NCI-H1048 (cell line): ENCODE results near the gene CLIP2.

Experiments used
- DNase-seq: peaks from one replicate; lab custom pipeline; 2025; lab: John Stamatoyannopoulos, UW

The CLIP2 gene

DNA sequence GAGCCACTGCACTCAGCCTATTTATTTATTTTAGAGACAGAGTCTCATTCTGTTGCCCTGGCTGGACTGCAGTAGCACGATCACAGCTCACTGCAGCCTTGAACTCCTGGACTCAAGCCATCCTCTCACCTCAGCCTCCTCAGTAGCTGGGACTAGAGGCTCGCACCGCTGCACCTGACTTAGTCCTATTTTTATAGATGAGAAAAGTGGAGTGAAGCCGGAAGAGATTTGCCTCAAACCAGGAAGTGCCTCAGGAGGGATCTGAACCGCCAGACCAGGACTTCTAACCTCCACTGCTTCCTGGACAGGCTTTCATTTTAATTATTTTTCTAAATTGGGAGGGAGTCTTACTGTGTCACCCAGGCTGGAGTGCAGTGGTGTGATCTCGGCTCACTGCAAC lies 17.5 kb upstream of the CLIP2 start:
- DNase-seq = no peak

DNA sequence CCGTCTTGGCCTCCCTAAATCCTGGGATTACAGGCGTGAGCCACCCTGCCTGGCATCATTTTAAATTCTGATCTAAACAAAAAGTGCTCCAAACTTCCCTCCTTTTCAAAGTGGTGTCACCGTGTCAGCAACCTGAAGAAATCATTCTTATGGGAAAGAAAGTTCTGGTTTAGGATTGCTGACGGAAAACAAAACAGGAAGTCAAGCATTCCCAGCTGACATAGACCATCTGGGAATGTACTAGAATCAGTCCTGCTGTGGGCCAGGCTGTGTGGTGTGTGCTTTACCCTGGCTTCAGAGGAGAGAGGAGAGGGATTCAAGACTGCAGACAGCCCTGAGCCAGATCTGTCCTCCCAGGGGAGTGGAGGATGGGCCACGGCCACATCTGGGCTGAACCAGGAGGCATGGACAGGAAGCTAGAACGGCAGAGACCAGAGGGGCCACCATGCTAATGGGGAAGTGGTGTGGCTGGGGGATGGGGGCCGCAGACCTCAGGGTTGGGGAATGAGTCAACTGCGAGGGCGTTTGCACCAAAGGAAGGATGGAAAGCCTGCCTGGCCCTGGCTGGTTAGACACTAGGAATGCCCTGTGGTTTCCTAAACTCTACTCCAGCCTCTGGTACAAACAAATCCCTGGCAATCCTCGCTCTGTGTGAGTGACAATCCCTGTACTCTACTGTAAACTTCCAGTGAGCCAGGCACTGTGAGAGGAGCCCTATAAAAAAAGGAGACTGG lies 16.7 kb upstream of the CLIP2 start:
- no peak for DNase-seq

DNA sequence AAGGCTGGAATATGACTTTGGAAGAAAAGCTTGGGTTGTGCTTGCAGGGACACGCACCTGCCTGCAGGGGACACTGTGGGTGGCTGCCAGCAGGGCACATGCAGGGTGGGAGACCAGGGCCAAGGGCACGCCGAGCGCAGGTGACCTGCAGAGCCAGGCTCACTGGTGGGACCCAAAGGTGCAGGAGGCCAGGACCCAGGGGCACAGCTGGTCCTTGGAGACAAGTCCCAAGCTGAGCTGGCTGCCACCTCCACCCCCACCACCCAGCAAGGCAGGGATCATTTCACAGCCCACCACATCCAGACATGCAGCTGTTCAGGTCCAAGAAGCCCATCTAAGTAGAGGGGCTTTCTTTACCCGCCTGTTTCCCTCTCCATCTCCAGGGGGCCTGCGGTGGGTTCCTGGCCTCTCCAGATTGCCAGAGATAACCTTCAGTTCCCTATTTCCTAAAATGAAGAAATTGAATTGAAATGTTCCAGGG lies 13.8 kb upstream of the CLIP2 start:
- no peak for DNase-seq

DNA sequence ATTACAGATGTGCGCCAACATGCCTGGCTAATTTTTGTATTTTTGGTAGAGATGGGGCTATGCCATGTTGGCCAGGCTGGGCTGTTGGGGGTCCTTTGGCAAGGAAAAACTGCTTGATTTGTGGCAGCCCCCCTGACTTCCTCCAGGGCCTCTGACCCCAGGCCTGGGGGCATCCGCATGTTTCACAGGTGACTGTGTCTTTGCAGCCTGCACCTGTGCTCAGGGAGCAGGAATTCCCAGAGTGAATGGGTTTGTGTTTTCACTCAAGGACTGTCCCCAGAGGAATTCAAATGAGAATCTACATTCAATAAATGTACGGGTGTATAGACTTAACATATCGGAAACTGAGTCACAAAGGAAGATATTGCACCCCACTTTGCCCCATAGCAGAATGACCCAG lies 11.6 kb upstream of the CLIP2 start:
- no peak for DNase-seq

DNA sequence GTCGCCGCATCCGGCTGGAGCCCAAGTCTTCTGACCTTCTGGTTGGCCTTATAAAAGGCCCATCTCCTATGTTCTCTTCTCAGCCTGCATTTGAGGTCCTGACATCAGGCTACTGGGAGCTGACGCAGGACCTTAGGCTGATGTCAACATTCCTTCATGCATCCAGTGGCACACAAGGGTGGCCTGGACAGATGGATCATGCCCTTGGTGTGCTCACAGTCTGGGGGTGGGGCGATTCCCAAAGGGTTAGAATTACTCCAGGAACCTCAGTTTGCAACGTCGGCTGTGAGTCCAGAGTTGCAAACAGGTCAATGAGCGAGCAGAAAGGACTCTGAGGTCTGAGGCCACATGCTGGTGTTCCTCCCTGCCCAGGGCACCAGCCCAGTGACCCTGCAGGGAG lies 8.2 kb upstream of the CLIP2 start:
- DNase-seq = no peak

DNA sequence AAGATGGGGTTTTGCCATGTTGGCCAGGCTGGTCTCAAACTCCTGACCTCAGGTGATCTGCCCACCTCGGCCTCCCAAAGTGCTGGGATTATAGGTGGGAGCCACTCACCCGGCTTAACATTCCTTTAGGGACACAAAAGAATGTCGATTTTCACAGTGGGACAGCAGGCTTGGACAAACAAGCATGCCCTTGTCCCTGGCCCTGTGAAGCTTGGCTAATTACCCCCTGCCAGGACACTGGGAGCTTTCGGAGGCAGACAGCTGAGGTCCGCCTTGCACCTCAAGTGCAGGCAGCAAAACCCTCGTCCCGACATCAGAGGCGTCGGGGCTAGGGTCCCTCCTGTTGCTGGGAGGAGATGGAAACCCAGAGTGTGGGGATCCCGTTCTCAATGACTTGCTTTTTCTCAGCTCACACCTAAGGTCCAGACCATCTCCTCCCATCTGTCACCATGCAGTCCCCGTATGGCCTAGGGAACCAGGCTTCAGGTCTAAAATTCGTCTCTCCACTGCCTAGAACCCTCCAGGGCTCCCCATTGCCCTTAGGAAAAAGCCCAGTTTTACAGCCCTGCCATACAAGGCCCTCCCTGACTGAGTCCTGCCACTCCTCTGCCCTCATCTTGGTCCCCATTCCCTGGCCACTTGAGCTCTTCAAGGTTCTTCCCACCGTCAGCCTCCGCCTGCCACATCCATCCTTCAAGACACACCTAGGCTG lies 6.3 kb upstream of the CLIP2 start:
- DNase-seq = no peak

DNA sequence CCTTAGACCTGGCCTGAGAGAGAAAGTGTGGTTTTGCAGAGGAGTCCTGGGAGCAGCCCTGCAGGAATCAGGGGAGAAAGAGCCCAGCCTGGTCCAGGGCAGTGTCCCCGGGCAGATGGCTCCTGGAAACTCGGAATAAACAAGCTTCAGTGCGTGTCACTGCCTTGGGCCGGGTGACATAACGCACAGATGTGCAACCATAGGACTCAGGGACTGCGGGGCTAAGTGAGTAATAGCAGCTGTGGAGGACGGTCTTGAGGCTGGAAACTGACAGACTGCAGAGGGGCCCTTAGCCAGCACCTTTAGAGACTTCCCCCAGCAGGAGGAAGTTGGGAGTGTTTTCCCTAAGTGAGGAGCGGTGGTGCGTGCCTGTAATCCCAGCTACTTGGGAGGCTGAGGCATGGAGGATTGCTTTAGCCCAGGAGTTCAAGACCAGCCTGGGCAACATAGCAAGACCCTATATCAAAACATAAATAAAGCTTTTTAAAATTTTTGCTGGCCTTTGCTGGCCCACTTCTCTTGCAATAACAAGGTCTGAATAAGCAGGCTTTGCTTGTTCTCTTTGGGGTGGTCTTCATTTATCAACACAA lies 5.3 kb upstream of the CLIP2 start:
- DNase-seq = no peak

DNA sequence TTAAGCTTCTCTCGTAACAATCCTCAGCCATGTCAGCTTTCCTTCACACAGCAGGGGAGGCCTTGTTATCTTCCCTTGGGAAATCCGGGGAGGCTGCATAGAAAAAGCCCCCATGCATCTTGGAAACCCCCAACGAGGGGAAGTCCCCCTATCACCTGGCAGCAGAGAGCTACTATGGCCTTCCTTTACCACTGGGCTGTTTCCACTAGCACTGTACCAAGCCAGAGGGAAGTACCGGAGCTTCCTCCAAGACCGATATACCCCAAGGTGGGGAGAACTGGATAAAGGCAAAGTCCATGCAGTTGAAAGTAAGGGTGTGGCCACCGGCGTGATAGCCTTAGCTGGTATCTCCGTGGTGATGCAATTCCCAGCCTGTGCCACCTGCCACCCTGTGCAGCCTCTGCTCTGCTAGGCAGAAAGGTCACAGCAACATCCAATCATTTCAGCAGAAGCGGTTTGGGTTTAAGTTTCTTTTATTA lies 4.4 kb upstream of the CLIP2 start:
- DNase-seq = no peak

DNA sequence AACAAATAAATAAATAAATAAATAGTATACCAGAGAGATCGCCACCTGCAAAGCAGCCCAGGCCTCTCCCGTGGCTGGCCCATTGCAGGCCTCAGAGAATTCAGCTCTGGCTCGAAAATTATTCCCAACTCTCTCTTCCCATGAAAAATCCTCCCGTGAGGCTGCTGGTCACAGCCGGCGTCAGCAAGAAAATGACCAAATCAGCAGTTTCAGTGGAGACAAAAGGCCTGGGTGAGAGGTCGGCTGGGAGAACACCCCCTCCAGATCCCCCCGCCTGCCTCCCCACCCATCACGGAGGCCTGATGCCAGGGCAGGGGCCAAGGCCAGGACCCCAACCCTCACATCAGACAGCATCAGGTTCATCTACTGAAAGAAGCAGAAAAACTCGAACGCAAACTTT lies 3.1 kb upstream of the CLIP2 start:
- no peak for DNase-seq

DNA sequence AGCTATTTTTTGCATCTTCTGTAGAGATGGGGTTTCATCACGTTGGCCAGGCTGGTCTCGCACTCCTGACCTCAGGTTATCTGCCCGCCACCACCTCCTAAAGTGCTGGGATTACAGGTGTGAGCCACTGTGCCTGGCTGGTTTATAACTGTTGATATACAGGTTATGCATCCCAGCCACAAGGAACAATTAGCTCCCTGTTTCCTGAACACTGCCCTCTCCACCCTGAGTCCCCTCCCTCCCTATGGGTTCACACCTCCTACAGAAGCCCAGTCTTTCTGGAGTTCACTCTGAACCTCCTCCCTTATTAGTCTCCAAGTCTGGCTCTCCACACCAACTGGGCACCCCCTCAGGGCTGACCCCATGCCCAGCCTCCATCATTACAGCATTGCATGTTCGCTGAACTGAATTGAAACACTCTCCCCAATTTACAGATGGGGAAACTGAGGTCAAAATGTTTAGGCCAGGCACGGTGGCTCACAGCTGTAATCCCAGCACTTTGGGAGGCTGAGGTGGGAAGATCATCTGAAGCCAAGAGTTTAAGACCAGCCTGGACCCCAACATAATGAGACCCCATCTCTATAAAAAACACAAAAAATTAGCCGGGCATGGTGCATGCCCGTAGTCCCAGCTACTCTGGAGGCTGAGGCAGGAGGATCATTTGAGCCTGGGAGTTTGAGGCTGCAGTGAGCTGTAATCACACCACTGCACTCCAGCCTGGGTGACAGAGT lies 1.7 kb upstream of the CLIP2 start:
- no peak for DNase-seq

DNA sequence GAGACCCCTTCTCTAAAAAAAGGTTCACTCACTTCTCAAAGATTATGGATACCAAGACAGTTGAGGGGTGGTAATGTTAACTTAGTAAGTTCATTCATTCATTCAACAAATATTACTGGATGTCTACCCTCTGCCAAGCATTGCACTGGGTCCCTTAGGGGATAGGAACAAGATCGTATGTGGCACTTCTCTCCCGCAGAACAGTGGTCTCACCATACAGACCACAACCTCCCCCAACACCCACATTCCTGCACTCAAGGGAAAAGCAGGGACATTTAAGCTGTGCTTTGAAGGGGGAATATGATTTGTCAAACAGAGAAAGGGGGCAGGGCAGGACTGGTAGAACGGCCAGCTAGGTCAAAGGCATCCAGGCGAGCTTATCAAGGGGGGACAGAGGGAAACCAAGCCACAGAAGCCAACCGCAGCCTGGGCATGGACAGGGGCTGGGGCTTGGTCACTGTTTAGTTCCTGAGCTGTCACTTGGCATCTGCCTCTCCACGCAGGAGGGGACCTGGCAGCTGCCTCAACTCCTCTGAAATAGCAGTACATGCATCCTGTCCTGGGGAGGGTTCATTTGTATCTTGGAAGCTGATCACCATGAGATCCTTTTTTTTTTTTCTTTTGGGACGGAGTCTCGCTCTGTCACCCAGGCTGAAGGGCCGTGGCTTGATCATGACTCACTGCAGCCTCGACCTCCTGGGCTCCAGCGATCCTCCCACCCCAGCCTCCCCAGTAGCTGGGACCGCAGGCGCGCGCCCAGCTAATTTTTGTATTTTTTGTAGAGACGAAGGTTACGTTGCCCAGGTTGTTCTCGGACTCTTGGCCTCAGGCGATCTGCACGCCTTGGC lies 949 bp upstream of the CLIP2 start:
- DNase-seq = no peak

DNA sequence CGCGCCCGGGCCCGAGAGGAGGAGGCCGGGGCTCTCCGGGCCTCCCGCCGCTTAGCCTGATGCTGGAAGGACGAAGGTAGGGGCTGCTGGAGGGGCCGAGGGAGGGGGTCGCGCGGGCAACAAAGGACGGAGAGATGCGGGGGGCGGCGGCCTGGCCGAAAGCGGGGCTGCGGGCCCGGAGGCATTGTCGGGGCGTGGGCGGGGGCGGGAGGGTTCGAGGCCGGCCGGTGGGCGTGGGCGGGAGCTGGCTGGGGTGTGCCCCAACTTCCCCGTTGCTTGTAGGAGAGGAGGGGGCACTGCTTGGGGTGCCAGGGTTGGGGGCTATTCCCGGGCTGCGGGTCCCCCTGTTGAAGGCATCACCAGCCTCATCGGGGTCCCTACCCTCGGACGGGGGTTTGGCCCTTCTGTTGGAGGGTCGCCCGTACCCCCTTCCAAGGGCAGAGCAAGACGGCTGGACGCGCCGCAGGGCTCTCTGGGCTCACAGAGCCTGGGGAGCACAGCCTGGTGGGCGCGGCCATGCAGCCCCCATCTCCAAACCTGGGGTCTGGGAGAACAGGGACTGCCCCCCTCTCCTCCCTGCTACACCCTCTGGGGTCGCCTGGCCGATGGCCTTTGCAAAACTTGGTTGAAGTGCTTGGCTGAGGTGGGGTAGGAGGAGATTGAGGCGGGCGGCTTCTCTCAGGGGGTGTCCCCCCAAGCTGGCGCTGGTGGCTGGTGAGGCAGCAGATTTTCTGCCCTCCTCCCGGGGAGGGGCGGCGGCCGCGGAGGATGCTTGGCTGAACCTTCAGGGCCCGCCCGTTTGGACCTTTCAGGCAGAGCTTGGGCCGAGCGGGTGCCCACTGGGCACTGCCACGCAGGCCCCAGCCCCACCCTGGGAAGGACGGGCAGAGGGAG lies 699 bp downstream of the CLIP2 start:
- no peak for DNase-seq

DNA sequence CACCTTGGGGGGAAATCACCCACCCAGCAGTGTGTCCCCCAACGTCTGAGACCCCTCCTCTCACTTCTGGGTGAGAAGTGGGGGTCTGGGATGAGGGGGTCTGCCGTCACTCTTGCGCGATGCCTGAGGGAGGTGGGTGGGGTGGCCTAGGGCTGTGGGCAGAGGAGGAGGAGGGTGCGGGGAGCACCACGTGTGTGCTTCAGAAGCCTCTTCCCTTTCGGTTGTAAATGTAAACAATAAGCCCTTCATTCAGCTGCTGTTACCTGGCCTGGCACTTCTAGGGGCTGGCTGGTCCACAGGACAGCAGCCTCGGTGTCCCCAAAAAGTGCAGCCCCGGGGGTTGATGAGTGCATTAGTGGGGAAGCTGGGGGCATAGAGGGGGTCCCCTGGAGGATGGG lies 1.3 kb downstream of the CLIP2 start:
- DNase-seq = no peak

DNA sequence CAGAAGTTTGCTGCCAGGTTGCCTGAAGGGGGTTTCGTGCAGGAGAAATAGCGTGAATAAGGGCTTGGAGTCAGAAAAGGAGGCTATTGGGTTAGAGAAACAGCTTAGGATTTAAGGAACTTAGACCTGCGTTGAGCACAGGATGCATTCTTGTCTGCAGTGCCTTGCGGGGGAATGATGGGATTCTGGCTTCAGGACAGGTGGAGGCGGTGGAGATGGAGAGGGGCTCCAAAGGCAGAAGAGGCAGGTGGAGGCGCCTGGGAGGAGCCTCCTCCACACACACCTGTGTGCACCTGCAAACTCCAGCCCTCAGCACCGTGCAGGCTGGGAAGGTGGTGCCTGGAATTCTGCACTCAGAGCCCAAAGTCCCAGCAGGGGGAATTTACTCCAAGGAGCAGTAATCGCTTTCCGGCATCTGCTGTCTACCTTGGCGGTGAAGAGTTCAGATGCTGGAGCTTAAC lies 1.8 kb downstream of the CLIP2 start:
- no peak for DNase-seq

DNA sequence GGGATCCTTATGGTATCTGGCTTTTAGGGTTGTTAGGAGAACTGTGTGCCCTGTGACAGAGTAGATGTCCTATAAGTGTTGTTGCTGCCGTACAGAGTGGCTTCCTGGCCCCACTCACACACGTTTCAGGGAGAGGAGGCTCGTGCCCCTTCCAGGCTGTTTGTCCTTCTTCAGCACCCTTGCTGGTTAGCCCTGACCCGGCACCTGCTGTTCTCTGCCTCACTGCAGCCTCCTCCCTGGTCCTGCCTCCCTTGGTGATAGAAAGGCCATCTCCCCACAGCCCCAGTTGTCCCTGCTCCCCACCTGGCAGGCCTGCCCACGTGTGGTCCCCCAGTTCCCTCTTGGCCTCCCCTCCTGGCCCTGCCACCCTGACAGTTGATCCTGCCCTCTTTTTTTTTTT lies 2.3 kb downstream of the CLIP2 start:
- no peak for DNase-seq

DNA sequence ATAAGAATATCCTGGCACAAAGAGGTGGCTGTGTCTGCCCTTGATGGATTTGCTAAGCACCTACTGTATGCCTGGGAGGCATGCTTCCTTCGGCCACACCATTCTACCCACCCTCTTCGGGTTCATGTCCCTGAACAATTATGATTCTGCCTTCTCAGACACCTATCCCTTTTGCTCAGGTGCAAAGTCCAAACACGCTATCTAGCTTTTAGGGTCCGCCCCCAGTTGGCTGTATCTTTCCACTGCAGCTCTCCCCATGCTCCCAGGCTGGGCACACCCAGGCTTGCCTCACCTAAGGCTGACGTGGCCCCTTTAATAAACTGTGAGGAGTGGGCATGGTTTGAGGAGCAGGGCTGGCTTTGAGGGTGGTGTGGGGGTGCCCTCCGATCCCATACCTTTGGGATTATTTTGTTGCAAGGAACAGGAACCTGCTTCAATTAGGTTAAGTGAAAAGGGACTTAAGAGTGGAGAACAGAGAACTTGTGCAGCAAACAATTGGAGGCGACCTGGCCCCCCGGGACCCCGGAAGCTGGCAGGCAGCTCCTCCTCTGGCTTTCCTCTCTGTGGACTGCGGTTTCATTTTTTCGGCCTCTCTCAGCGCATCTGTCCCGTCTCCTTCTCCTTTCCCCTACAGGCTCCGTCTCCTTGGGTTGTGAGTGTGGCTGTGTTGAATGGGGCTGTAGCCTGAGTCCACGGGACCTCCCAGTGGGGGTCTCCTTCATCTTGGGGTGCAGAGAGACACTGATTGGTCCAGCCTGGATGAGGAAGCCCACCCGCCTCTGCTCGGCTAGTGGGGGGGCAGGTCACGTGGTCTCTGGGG lies 3.8 kb downstream of the CLIP2 start:
- DNase-seq = no peak

DNA sequence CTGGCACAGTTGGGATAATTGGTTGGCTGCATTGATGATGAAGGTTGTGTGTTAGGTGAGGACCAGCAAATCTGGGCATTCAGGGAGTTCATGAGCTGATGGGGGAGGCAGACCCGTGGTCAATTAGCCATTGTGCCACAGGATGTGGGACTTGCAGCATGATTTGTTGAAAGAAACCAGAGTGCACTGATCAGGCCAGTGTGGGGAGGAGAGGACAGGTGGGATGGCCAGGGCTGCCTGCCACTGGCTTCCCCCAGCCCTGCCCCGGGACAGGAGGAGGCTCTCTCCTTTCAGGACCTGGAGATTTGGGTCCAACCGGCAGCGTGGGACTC lies 4.3 kb downstream of the CLIP2 start:
- DNase-seq = no peak

DNA sequence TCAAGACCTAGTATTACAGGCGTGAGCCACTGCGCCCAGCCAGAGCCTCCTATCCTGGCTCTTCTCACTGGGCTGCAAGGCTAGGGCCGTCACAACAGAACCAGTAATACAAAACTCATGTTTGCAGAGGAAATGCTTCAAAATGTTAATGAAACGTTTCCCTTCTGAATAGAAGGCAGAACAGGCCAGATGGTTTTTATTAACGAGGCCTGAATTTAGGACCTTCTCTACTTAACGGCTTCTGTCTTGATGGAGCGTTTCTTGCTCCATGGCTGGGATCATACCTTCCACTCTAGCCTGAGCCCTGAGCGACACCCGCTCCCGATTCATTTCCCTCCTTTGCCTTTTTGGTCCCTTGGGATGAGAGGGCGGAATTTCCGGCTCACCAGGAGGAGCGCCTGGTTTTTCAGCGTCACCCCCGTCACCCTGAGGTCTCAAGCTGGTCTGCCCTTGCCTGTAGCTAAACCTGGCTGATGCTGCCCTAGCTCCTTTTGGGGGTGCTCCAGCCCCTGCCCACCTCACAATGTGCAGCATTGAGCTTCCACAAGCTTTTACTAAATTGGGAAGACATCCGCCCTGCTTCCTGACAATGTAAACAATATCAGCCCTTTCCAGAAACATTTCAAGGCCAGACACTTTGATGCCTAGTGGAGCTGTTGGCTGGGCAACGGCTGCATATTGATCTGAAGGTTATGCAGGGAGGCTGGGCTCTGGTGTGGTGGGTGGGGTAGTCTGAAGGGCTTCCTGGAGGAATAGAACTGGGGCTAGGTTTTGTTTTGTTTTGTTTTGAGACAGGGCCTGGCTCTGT lies 5.2 kb downstream of the CLIP2 start:
- DNase-seq = no peak
